ENCODE results near the gene LUZP1. TPM values are rescaled to one million over a fixed set of nuclear protein-coding genes. Genes with fewer than 3 reads are reported as not detected.

The LUZP1 gene
- total RNA-seq, 4 donors from 2014 or later: 22.3 to 38.4 (median 30.3) TPM

DNA sequence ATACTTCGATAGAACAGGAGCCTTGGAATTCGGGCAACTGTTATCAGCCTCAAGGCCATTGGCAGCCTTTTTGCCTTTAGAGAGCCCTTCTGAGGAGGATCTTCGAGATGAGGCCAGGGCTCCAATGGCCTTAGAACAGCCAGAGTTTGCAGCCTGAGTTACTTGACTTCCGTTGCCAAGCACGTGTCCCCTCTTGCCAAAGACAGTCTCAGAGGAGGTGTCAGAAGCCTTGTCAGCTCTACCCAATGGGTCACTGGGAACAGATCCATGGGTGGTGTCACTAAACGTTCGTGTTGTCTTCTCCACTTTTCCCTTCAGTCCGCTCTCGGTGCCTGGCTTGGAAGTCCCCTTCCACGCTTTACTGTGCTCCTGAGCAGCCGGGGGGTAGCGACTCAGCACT is 76.2 kb downstream of the LUZP1 start:
- WGBS, 2 donors (ENCODE audit: low coverage in 1 of 2): 72% methylated on average over 9 of the region's 12 CpGs; no CpG with 5 or more reads in 1 of the 2 donors
- H3K27ac ChIP-seq: no peak overlapping the region
- H3K4me1 ChIP-seq: no peaks in the 10 kb centered on the region
- no peak overlapping the region for H3K4me3 ChIP-seq
- TF ChIP-seq POLR2AphosphoS5 (IDR thresholded peaks at IDR 0.05) (no peak), POLR2A (IDR thresholded peaks at IDR 0.05) (no peak), EP300 (IDR thresholded peaks at IDR 0.05) (no peak)
- TF ChIP-seq, protein P1, sequence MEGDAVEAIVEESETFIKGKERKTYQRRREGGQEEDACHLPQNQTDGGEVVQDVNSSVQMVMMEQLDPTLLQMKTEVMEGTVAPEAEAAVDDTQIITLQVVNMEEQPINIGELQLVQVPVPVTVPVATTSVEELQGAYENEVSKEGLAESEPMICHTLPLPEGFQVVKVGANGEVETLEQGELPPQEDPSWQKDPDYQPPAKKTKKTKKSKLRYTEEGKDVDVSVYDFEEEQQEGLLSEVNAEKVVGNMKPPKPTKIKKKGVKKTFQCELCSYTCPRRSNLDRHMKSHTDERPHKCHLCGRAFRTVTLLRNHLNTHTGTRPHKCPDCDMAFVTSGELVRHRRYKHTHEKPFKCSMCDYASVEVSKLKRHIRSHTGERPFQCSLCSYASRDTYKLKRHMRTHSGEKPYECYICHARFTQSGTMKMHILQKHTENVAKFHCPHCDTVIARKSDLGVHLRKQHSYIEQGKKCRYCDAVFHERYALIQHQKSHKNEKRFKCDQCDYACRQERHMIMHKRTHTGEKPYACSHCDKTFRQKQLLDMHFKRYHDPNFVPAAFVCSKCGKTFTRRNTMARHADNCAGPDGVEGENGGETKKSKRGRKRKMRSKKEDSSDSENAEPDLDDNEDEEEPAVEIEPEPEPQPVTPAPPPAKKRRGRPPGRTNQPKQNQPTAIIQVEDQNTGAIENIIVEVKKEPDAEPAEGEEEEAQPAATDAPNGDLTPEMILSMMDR (IDR thresholded peaks at IDR 0.05): no peak
- no peaks in the 10 kb centered on the region for H3K27me3 ChIP-seq
- peaks cover 0 to 65% of the 10 kb centered on the region in 2 donors for H3K36me3 ChIP-seq
- no peaks in the 10 kb centered on the region for H3K9me3 ChIP-seq
- no peak for ATAC-seq

DNA sequence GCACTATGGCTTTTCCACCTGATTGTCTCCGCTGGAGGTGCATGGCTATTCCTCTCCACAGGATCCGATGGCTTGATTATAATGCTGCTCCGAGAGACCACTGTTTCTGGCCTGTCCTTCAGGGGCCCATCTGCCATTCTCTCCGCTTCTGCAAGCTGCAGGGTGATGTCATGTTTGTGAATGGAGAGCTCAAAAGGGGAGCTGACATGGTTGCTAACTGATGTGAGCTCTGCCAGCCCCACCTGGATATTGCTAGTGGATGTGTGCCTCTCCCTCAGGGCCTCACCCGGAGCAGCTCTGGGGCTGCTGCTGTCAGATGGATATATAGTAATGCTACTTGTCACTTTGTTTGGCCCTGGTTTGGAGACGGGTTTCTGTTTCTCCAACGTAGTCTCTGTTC is 77.1 kb downstream of the LUZP1 start:
- Histone ChIP-seq H3K4me3 (no peak overlapping the region), H3K9me3 (no peaks in the 10 kb centered on the region), H3K27ac (no peak overlapping the region), H3K36me3 (peaks cover 0 to 74% of the 10 kb centered on the region in 2 donors), H3K27me3 (no peaks in the 10 kb centered on the region), H3K4me1 (no peaks in the 10 kb centered on the region)
- no peak for TF ChIP-seq POLR2A (IDR thresholded peaks at IDR 0.05)
- TF ChIP-seq EP300 (IDR thresholded peaks at IDR 0.05): no peak
- TF ChIP-seq POLR2AphosphoS5 (IDR thresholded peaks at IDR 0.05): no peak
- TF ChIP-seq, protein P1 (IDR thresholded peaks at IDR 0.05): no peak
- WGBS, 2 donors (ENCODE audit: low coverage in 1 of 2): 94% methylated on average over 6 of the region's 7 CpGs; no CpG with 5 or more reads in 1 of the 2 donors
- ATAC-seq: no peak

DNA sequence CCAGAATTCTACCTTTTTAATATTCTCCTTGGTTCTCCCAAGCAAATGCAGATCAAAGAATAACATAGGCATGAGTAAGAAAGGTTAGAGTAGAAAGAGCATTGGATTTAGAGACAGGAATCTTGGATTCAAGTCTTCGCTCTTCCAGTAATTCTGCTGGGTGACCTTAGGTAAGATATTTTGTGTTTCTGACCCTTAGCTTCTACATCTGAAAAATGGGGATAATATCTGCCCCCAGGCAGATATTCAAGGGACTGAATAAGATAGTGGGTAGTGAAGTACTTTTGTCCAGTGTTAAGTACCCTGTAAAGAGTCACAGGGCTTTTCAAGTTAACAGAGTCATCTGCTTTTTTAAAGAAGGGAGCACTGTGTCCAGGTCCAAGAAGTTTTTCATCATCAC is 78.6 kb downstream of the LUZP1 start:
- WGBS, 2 donors (ENCODE audit: low coverage in 1 of 2): 86 to 100% methylated on average over 1 of the region's 1 CpG
- peaks cover 0 to 89% of the 10 kb centered on the region in 2 donors for H3K36me3 ChIP-seq
- H3K4me3 ChIP-seq: no peak overlapping the region
- no peaks in the 10 kb centered on the region for H3K27me3 ChIP-seq
- H3K4me1 ChIP-seq: peaks cover 0 to 7% (median 0%) of the 10 kb centered on the region in 3 donors
- no peaks in the 10 kb centered on the region for H3K9me3 ChIP-seq
- no peak for ATAC-seq
- no peak for TF ChIP-seq POLR2A (IDR thresholded peaks at IDR 0.05)
- no peak for TF ChIP-seq EP300 (IDR thresholded peaks at IDR 0.05)
- no peak for TF ChIP-seq POLR2AphosphoS5 (IDR thresholded peaks at IDR 0.05)
- TF ChIP-seq, protein P1 (IDR thresholded peaks at IDR 0.05): no peak
- no peak overlapping the region for H3K27ac ChIP-seq

DNA sequence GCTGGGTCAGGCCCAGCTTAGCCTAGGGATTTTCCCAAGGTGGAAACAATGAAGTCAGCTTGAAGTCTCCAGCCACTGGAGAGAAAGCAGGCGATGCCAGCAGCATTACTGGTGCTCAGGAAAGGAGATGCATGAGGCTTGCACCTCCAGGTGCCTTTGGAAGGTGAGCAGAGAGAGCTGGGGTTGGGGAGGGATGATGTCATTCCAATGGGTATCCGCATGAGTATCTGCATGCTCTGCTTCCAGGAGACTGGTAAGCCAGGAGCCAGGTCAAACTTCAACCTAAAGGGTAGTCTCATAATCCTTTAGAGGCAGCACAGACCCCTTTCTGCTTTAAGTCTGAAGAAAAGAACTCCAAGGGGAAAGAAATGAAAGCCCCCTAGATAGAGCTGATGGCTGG is 80.6 kb downstream of the LUZP1 start:
- ATAC-seq: no peak
- TF ChIP-seq POLR2A (IDR thresholded peaks at IDR 0.05) (no peak), EP300 (IDR thresholded peaks at IDR 0.05) (no peak), POLR2AphosphoS5 (IDR thresholded peaks at IDR 0.05) (no peak)
- TF ChIP-seq, protein P1 (IDR thresholded peaks at IDR 0.05): no peak
- 75 to 90% methylated on average over 2 of the region's 2 CpGs for WGBS, 2 donors (ENCODE audit: low coverage in 1 of 2)
- H3K4me1 ChIP-seq: peaks cover 0 to 20% (median 6%) of the 10 kb centered on the region in 3 donors
- no peaks in the 10 kb centered on the region for H3K9me3 ChIP-seq
- no peak overlapping the region for H3K27ac ChIP-seq
- H3K4me3 ChIP-seq: no peak overlapping the region
- peaks cover 0 to 92% of the 10 kb centered on the region in 2 donors for H3K36me3 ChIP-seq
- no peaks in the 10 kb centered on the region for H3K27me3 ChIP-seq

DNA sequence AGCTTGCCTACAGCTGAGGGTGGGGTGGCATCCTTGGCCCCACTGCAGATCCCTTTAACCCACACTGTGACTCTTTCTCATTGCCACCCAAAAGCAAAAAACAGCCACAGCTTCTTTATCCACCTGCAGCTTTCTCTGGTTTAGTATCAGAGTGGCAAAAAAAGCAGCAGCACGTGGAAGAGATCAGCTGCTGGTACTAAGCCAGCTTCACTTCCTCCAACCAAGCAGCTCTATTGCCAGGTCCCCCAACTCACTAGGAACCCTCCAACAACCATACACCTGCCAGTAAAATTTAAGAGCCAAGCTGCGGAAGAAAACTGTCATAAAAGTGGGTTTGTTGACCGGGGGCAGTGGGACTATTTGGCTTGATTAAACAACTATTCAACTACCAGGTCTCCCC is 83.0 kb downstream of the LUZP1 start:
- peaks cover 0 to 20% (median 6%) of the 10 kb centered on the region in 3 donors for H3K4me1 ChIP-seq
- no peaks in the 10 kb centered on the region for H3K27me3 ChIP-seq
- H3K4me3 ChIP-seq: no peak overlapping the region
- peaks cover 0 to 92% of the 10 kb centered on the region in 2 donors for H3K36me3 ChIP-seq
- no peak overlapping the region for H3K27ac ChIP-seq
- no peak for ATAC-seq
- WGBS, 2 donors (ENCODE audit: low coverage in 1 of 2): 30 to 100% methylated on average over 2 of the region's 3 CpGs
- TF ChIP-seq POLR2AphosphoS5 (IDR thresholded peaks at IDR 0.05): no peak
- TF ChIP-seq POLR2A (IDR thresholded peaks at IDR 0.05): no peak
- no peak for TF ChIP-seq EP300 (IDR thresholded peaks at IDR 0.05)
- TF ChIP-seq, protein P1 (IDR thresholded peaks at IDR 0.05): no peak
- no peaks in the 10 kb centered on the region for H3K9me3 ChIP-seq

Measured in gastroesophageal sphincter (tissue), 4 donors.